Type B pancreatic cell (in vitro differentiated cells): Measurements from ENCODE around the gene FER. TPM values are rescaled to one million over a fixed set of nuclear protein-coding genes. Genes with fewer than 3 reads are reported as not detected.

Experiments
- DNase-seq: peaks from one replicate; pipeline ENCODE4 v3.0.0; 2021; ENCODE audit warnings: mixed read lengths; ENCODE audit not compliant: unreplicated experiment; ENCODE audit errors: extremely low spot score
- H3K27ac Mint-ChIP-seq: 2 replicates; pipeline ENCODE4 v1.8.0; 2021; ENCODE audit warnings: mild to moderate bottlenecking, mixed read lengths
- H3K27me3 Mint-ChIP-seq: 2 replicates; pipeline ENCODE4 v1.8.0; 2021; ENCODE audit warnings: mixed read lengths
- H3K36me3 Mint-ChIP-seq: 2 replicates; pipeline ENCODE4 v1.8.0; 2021; ENCODE audit warnings: mixed read lengths
- H3K4me1 Mint-ChIP-seq: one replicate; pipeline ENCODE4 v1.8.0; 2021; ENCODE audit warnings: mixed read lengths; ENCODE audit not compliant: unreplicated experiment
- H3K4me3 Mint-ChIP-seq: 2 replicates; pipeline ENCODE4 v1.8.0; 2021; ENCODE audit warnings: mild to moderate bottlenecking, mixed read lengths
- H3K9me3 Mint-ChIP-seq: 2 replicates; pipeline ENCODE4 v1.8.0; 2021; ENCODE audit warnings: mixed read lengths
- total RNA-seq: library from RNA; stranded (reverse); gene quantifications from 2 replicates; pipeline ENCODE4 v1.2.1, GENCODE V29; 2021; ENCODE audit warnings: low replicate concordance
- TF ChIP-seq, protein P1 (sequence below): fragments of 200-600 bp; sonication (generic); conservative IDR thresholded peaks from 2 replicates; pipeline ENCODE4 v1.5.0; 2021; ENCODE audit warnings: antibody characterized with exemption, mild to moderate bottlenecking

FER gene
- total RNA-seq, 1 donor from 2014 or later = 29.7 TPM

DNA sequence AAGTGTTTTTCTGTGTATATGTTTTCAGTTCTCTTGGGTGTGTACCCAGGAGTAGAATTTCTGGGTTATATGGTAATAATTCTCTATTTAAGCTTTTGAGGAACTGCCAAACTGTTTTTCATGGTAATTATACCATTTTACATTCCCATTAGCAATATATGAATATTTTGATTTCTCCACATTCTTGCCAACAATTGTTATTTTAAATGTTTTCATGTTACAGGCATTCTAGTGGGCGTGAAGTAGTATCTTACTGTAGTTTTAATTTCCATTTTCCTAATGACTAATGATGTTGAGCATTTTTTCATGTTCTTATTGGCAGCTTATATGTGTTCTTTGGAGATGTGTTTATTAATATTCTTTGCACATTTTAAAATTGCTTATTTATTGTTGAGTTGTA is 199.5 kb downstream of the FER start:
- Mint-ChIP-seq H3K4me3 (no peak overlapping the region), H3K36me3 (no peaks in the 10 kb centered on the region), H3K9me3 (no peaks in the 10 kb centered on the region), H3K27me3 (no peaks in the 10 kb centered on the region), H3K27ac (no peak overlapping the region), H3K4me1 (no peaks in the 10 kb centered on the region)
- no peak for DNase-seq
- TF ChIP-seq, protein P1, sequence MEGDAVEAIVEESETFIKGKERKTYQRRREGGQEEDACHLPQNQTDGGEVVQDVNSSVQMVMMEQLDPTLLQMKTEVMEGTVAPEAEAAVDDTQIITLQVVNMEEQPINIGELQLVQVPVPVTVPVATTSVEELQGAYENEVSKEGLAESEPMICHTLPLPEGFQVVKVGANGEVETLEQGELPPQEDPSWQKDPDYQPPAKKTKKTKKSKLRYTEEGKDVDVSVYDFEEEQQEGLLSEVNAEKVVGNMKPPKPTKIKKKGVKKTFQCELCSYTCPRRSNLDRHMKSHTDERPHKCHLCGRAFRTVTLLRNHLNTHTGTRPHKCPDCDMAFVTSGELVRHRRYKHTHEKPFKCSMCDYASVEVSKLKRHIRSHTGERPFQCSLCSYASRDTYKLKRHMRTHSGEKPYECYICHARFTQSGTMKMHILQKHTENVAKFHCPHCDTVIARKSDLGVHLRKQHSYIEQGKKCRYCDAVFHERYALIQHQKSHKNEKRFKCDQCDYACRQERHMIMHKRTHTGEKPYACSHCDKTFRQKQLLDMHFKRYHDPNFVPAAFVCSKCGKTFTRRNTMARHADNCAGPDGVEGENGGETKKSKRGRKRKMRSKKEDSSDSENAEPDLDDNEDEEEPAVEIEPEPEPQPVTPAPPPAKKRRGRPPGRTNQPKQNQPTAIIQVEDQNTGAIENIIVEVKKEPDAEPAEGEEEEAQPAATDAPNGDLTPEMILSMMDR = no peak

DNA sequence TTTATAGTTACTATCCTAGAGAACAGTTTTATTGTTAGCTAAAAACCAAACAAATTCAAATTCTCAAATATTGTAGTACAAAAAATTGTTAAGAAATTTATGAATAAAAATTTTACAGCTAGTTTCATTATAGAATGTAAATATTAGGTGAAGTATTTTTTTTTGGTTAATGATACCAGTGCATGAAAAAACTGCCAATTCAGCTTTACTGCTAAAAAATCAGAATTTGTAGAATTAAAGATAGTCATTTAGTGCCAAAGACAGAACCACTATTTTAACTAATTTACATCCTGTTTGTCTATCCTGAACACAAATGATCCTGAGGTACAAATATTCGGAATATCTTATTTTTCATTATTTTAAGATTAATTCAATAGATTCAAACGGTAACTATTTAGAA is 202.6 kb downstream of the FER start:
- Mint-ChIP-seq H3K4me1 (no peaks in the 10 kb centered on the region), H3K27me3 (no peaks in the 10 kb centered on the region), H3K4me3 (no peak overlapping the region), H3K27ac (no peak overlapping the region), H3K36me3 (no peaks in the 10 kb centered on the region), H3K9me3 (no peaks in the 10 kb centered on the region)
- TF ChIP-seq, protein P1 = no peak
- no peak for DNase-seq

DNA sequence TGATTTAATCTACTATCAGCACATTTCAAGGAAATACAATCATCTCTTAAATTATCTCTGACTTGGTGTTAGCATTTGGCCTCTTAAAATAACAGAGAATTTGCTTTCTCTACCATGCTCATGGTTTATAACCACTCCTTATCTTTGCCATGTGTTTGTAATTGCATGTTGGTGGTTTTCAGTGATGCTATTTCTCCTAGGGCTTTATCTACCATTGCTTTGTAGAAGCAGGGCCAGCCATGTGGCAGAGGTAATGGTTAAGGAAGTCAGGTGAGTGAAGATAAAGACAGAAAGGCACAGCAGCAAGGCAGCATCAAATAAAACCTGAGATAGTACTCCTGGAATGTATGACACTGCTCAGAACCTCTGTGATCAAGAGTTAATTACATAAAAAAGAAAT is 206.2 kb downstream of the FER start:
- no peak overlapping the region for H3K27ac Mint-ChIP-seq
- H3K4me1 Mint-ChIP-seq = no peaks in the 10 kb centered on the region
- TF ChIP-seq, protein P1 = no peak

GRCh38 chr5:108957333-108957732 is 209.6 kb downstream of the FER start:
- Mint-ChIP-seq H3K36me3 (no peaks in the 10 kb centered on the region), H3K9me3 (no peaks in the 10 kb centered on the region), H3K4me3 (no peak overlapping the region), H3K4me1 (no peaks in the 10 kb centered on the region), H3K27me3 (no peaks in the 10 kb centered on the region), H3K27ac (no peak overlapping the region)
- TF ChIP-seq, protein P1 = no peak
- no peak for DNase-seq

More for the DNA sequence above, 206.2 kb downstream of the FER start:
- Mint-ChIP-seq H3K36me3 (no peaks in the 10 kb centered on the region), H3K9me3 (no peaks in the 10 kb centered on the region), H3K4me3 (no peak overlapping the region), H3K27me3 (no peaks in the 10 kb centered on the region)
- no peak for DNase-seq

DNA sequence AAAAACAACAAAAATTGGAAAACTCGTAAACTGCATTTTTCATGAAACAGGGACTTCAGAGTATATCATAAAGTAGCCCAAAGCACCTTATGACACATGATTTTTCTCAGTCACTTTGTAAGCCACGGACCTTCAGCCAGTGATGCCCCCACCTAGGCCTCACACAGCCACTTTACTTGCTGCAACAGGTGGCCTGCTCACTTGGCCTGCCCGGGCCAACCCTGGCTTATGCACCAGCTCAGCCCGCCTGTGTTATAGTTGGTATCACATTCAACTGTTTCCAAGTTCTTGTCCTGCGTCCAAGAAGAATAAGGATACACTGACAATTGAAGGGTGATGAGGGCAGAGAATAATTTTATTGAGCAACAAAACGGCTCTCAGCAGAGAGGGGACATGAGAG is 219.2 kb downstream of the FER start:
- no peak overlapping the region for H3K27ac Mint-ChIP-seq
- no peak overlapping the region for H3K4me3 Mint-ChIP-seq
- H3K4me1 Mint-ChIP-seq = no peaks in the 10 kb centered on the region
- TF ChIP-seq, protein P1 = no peak
- DNase-seq = no peak
- H3K36me3 Mint-ChIP-seq = peaks cover 7% of the 10 kb centered on the region
- no peaks in the 10 kb centered on the region for H3K27me3 Mint-ChIP-seq
- no peaks in the 10 kb centered on the region for H3K9me3 Mint-ChIP-seq

GRCh38 chr5:108974594-108974993 is 226.9 kb downstream of the FER start:
- Mint-ChIP-seq H3K27me3 (no peaks in the 10 kb centered on the region), H3K4me1 (no peaks in the 10 kb centered on the region), H3K27ac (no peak overlapping the region), H3K36me3 (peaks cover 19% of the 10 kb centered on the region), H3K4me3 (no peak overlapping the region), H3K9me3 (no peaks in the 10 kb centered on the region)
- no peak for DNase-seq
- TF ChIP-seq, protein P1 = no peak
